ENCODE data around the gene SEPTIN10. TPM values are rescaled to one million over a fixed set of nuclear protein-coding genes. Genes with fewer than 3 reads are reported as not detected.

SEPTIN10 gene
- total and polyA plus RNA-seq, 9 of the 15 experiments (the other 6 are each of a cell fraction or from before 2014, with no cell fraction given), result 0.40 TPM; not detected in 8

GRCh38 chr2:109508556-109508955 lies 105.2 kb downstream of the SEPTIN10 start:
- no peaks in the 10 kb centered on the region for H3K4me1 ChIP-seq (replicated peaks in 1 of 2; ENCODE audit: control insufficient read depth in 2 of 2, insufficient read depth in 2 of 2, low read length in 2 of 2)
- no peak overlapping the region for H3K4me3 ChIP-seq
- ChIA-PET POLR2A (no interaction called here), CTCF (ENCODE audit: low intra/inter-chr PET ratio) (no interaction called here)
- in situ Hi-C loops (cut with MboI) (loop anchor here (10.0 kb wide), 1 partner anchor 384 kb away; the partner anchor contains the start of gene SH3RF3), intact Hi-C loops (cut with micrococcal nuclease) (no loop called here)
- TF ChIP-seq CBFA2T3 (IDR thresholded peaks at IDR 0.05) (peak; percentile 8; the same call in 1 of the 2 replicates), DDX20 (tag; IDR thresholded peaks at IDR 0.05; ENCODE audit: low read depth) (no peak), HDAC2 (IDR thresholded peaks at IDR 0.05) (no peak), ARID4B (CRISPR knock-in tag; IDR thresholded peaks at IDR 0.05) (no peak), ZFP1 (CRISPR knock-in tag; IDR thresholded peaks at IDR 0.05) (no peak), EGR1 (conservative IDR thresholded peaks at IDR 0.05) (peak; percentile 44), NCOA1 (IDR thresholded peaks at IDR 0.05; ENCODE audit: low read depth) (no peak)
- TF ChIP-seq, protein P1, sequence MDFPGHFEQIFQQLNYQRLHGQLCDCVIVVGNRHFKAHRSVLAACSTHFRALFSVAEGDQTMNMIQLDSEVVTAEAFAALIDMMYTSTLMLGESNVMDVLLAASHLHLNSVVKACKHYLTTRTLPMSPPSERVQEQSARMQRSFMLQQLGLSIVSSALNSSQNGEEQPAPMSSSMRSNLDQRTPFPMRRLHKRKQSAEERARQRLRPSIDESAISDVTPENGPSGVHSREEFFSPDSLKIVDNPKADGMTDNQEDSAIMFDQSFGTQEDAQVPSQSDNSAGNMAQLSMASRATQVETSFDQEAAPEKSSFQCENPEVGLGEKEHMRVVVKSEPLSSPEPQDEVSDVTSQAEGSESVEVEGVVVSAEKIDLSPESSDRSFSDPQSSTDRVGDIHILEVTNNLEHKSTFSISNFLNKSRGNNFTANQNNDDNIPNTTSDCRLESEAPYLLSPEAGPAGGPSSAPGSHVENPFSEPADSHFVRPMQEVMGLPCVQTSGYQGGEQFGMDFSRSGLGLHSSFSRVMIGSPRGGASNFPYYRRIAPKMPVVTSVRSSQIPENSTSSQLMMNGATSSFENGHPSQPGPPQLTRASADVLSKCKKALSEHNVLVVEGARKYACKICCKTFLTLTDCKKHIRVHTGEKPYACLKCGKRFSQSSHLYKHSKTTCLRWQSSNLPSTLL (IDR thresholded peaks at IDR 0.05), result no peak
- TF ChIP-seq, protein P2, sequence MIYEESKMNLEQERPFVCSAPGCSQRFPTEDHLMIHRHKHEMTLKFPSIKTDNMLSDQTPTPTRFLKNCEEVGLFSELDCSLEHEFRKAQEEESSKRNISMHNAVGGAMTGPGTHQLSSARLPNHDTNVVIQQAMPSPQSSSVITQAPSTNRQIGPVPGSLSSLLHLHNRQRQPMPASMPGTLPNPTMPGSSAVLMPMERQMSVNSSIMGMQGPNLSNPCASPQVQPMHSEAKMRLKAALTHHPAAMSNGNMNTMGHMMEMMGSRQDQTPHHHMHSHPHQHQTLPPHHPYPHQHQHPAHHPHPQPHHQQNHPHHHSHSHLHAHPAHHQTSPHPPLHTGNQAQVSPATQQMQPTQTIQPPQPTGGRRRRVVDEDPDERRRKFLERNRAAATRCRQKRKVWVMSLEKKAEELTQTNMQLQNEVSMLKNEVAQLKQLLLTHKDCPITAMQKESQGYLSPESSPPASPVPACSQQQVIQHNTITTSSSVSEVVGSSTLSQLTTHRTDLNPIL (CRISPR knock-in tag; IDR thresholded peaks at IDR 0.05), result no peak
- H3K36me3 ChIP-seq (ENCODE audit: control insufficient read depth, insufficient read depth, low read length), result no peaks in the 10 kb centered on the region
- peaks cover 2 to 33% of the 10 kb centered on the region in 2 experiments; a peak in 3 of 5 replicates for H3K27me3 ChIP-seq (ENCODE audit: control insufficient read depth in 2 of 2, insufficient read depth in 2 of 2, low read length in 2 of 2)
- no peaks in the 10 kb centered on the region for H3K79me2 ChIP-seq (ENCODE audit: control insufficient read depth, insufficient read depth, low read length)
- no peaks in the 10 kb centered on the region for H3K9me1 ChIP-seq (ENCODE audit: control insufficient read depth, insufficient read depth, low read length)
- FAIRE-seq (no peak), ATAC-seq (no peak), DNase-seq (ENCODE audit: extremely low read depth in 1 of 4, low spot score in 3 of 4) (peak in 1 of 4 experiments; percentile 15)
- H3K4me2 ChIP-seq (ENCODE audit: insufficient read depth, low read length), result no peak overlapping the region
- no peak overlapping the region for H3K27ac ChIP-seq (ENCODE audit: extremely low read depth, low read depth, low read length)
- H2AFZ ChIP-seq (ENCODE audit: low read depth, low read length), result no peak overlapping the region
- no peaks in the 10 kb centered on the region for H3K9me3 ChIP-seq (replicated peaks; ENCODE audit: control insufficient read depth, insufficient read depth, low read depth, low read length)
- 0% methylated on average over 6 of the region's 8 CpGs for WGBS (ENCODE audit: insufficient coverage, low coverage, missing lambda C conversion rate)
- H4K20me1 ChIP-seq (replicated peaks; ENCODE audit: control insufficient read depth, insufficient read depth, low read length), result no peaks in the 10 kb centered on the region
- H3K9ac ChIP-seq (ENCODE audit: insufficient read depth in 1 of 2, low read depth in 2 of 2, low read length in 2 of 2), result no peak overlapping the region
- BruUV-seq (replicated peaks), result no TSS peak

All from K562 (cell line).